Muscle layer of colon (tissue), 2 donors: ENCODE results near the gene F10.

Source experiments
- H3K27ac ChIP-seq: one replicate; pipeline ENCODE4 v1.7.0; 2013; ENCODE audit warnings: low read depth, mild to moderate bottlenecking, low read length, moderate library complexity
- H3K27me3 ChIP-seq, 2 donors: one replicate each; pipeline ENCODE4 v1.7.0; 2013; ENCODE audit warnings: low read length in 2 of 2, mild to moderate bottlenecking in 2 of 2; ENCODE audit not compliant: insufficient read depth in 2 of 2, control insufficient read depth in 1 of 2
- H3K36me3 ChIP-seq: one replicate; pipeline ENCODE4 v1.7.0; 2013; ENCODE audit warnings: mild to moderate bottlenecking, low read length; ENCODE audit not compliant: insufficient read depth
- H3K4me1 ChIP-seq: one replicate; pipeline ENCODE4 v1.7.0; 2013; ENCODE audit warnings: mild to moderate bottlenecking, low read length; ENCODE audit not compliant: insufficient read depth
- H3K4me3 ChIP-seq, 2 donors: one replicate each; pipeline ENCODE4 v1.7.0; 2013; ENCODE audit warnings: low read length in 2 of 2, low read depth in 1 of 2, mild to moderate bottlenecking in 1 of 2, moderate library complexity in 1 of 2
- H3K9ac ChIP-seq: one replicate; pipeline ENCODE4 v1.7.0; 2013; ENCODE audit warnings: low read length
- H3K9me3 ChIP-seq: one replicate; pipeline ENCODE4 v1.7.0; 2013; ENCODE audit warnings: mild to moderate bottlenecking, low read length
- donor health status: abdominal sarcoma.
- donor health status: Adenocarcinoma of cecum.

The F10 gene

DNA sequence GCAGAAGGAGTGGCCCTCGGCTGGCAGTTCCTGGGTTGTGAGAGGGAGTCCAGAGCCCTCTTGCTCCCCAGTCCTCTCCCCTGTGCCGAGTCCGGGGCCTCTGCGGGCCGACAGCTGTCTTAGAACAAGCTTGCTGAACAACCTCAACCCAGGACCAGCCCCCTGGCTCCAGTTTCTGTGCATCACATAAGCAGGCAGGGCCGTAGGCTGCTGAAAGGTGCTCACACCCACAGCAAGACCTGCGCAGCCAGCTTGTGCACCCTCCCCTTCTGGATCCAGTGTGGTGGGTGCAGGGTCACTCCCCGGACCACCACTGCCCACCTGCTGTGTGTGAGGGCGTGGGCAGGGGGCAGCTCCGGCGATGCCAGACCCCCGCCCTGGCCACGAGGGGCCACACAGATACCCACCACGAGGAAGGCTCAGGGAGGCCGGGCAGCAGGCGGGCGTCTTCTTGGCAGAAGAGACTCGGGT lies 42.2 kb upstream of the F10 start:
- no peak overlapping the region for H3K27ac ChIP-seq
- no peaks in the 10 kb centered on the region for H3K36me3 ChIP-seq
- H3K9ac ChIP-seq = no peak overlapping the region
- no peaks in the 10 kb centered on the region for H3K4me1 ChIP-seq
- H3K9me3 ChIP-seq = no peaks in the 10 kb centered on the region
- H3K4me3 ChIP-seq = no peak overlapping the region
- no peaks in the 10 kb centered on the region for H3K27me3 ChIP-seq

DNA sequence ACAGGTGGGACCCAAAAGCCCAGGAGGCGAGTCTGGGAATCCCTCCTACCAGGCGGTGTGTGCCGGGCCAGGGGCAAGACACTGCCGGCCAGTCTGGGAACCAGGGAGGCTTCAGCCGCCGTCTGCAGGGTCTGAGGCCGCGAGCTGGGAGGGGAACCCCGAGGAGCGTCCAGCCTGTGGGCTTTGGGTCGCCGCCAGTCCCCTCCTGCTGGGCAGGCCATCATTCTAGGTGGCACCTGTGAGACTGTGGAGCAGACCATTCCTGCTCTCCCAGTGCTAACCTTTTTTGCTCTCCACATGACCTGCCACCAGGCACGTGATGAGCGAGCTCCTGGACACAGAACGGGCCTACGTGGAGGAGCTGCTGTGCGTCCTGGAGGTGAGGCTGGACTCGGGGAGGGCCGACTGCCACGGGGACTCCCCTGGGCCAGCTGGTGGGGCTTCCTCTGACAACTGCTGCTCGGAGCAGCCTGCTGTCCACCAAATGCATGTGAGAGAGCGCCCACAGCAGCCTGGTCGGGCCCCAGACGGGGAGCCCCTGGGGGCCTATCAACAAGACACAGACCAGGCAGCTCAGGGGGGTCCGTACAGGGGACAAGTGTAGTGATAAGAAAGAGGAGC lies 41.6 kb upstream of the F10 start:
- Histone ChIP-seq H3K4me3 (no peak overlapping the region), H3K9ac (no peak overlapping the region), H3K36me3 (no peaks in the 10 kb centered on the region), H3K27ac (no peak overlapping the region), H3K9me3 (no peaks in the 10 kb centered on the region), H3K4me1 (no peaks in the 10 kb centered on the region), H3K27me3 (no peaks in the 10 kb centered on the region)

DNA sequence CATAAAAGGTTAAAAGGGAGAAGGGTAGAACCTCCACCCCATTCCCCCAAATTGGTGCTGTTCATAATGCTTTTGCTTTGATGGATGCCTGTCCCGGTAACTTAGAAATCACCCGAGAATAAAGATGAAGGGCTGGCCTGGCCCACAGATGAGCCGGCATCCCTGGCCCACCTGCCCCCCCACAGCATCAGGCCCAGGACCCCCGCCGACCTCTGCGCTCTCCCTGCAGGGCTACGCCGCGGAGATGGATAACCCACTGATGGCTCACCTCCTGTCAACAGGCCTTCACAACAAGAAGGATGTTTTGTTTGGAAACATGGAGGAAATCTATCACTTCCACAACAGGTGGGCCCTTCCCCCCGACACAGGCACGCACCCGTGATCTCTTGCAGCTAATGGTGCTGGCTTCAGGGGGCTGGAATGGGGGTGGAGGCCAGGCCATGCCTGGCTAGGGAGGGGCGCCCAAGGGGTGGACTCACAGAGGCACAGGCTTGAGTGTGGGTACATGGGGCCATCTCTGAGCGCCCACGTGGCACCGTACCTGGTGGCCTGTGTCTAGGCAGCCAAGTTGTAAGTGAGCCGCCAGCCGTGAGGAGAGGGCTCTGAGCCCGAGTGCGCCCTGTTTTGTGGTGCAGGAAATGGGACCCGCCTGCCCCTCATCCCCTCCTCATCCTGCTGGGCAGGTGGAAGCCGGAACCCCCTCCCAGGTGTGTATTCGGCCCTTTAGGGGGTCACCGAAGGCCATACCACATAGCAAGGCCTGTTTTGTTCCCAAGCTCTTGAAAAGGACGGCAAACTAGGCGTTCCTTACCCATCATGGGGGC lies 40.2 kb upstream of the F10 start:
- no peaks in the 10 kb centered on the region for H3K4me1 ChIP-seq
- H3K9me3 ChIP-seq = no peaks in the 10 kb centered on the region
- no peaks in the 10 kb centered on the region for H3K27me3 ChIP-seq
- H3K36me3 ChIP-seq = no peaks in the 10 kb centered on the region
- H3K27ac ChIP-seq = no peak overlapping the region
- no peak overlapping the region for H3K9ac ChIP-seq
- no peak overlapping the region for H3K4me3 ChIP-seq

DNA sequence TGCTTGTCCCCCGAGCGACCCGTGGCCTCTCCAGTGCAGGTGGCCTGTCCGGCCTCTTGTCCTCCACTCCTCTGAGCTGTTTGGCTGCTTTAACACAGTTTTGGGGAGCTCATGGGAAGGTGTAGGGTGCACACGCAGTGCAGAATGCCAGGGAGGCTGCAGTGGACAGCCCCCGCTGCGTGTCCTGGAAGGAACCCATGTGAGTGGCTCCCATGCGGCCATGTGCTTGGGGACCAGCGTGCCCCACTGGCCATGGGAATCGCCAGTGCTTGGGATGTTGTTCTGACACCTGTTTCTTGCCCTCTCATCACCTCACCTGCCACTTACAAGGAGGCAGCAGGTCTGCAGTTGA lies 39.6 kb upstream of the F10 start:
- Histone ChIP-seq H3K36me3 (no peaks in the 10 kb centered on the region), H3K27ac (no peak overlapping the region)

DNA sequence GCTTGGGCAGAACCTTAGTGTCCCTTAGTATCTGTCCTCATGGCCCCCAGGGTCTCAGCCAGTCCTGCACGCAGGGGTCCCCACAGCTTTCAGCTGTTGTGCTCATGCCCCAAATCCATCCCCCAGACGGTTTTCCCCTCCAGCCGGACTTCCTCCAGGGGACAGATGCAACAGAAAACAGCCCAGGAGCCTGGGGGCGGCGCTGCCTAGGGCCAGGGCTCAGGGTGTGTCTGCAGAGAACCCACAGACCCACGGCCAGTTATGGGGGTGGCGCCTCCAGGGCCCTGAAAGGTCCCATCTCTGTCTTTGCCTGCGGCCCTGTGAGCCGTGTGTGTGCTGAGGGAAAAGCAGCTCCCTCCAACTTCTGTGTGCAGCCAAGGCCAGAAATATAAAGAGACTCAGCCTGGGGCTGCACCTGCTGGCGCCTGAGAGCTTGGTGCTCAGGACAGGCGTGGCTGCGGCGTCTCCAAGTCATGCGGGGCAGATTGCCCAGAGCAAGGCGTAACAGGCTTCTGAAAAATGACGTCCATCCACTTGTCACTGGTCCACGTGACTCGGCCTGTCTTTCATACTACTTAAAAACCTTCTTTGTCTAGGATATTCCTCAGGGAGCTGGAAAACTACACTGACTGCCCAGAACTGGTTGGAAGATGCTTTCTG lies 39.1 kb upstream of the F10 start:
- Histone ChIP-seq H3K36me3 (no peaks in the 10 kb centered on the region), H3K9me3 (no peaks in the 10 kb centered on the region), H3K27ac (no peak overlapping the region), H3K4me3 (no peak overlapping the region), H3K9ac (no peak overlapping the region), H3K4me1 (no peaks in the 10 kb centered on the region), H3K27me3 (no peaks in the 10 kb centered on the region)

More for the DNA sequence above, 39.6 kb upstream of the F10 start:
- Histone ChIP-seq H3K9ac (no peak overlapping the region), H3K4me1 (no peaks in the 10 kb centered on the region), H3K27me3 (no peaks in the 10 kb centered on the region), H3K4me3 (no peak overlapping the region), H3K9me3 (no peaks in the 10 kb centered on the region)

DNA sequence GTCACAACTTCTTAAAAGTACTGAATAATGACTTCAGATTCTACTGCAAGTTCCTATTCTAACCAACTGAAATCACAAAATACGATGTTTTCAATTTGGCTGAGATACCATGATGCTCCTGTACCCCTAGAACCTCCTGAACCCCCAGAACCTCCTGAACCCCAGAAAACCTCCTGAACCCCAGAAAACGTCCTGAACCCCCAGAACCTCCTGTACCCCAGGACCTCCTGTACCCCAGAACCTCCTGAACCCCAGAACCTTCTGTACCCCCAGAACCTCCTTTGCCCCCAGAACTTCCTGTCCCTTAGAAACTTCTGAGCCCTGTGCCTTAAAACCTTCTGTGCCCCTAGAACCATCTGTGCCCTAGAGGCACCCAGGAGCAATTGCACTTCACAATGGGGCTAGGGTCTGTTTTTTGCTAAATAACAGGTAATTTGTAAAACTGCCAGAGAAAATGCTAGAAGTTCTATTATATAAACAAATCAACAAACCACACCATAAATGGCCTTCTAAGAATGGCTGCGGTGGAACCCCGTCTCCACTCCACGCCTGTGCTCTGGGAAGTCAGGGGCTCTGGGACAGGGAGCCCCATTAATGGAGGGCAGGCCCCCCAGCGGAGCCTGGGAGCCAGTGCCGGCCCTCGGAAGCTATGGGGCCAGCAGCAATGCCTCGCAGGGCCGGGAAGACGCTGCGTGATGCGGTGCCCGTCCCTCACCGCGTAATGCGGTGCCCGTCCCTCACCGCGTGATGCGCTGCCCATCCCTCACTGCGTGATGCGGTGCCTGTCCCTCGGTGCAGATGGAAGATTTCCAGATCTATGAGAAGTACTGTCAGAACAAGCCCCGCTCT lies 38.3 kb upstream of the F10 start:
- H3K9me3 ChIP-seq = no peaks in the 10 kb centered on the region
- no peaks in the 10 kb centered on the region for H3K4me1 ChIP-seq
- H3K27me3 ChIP-seq = no peaks in the 10 kb centered on the region
- H3K4me3 ChIP-seq = no peak overlapping the region
- no peak overlapping the region for H3K27ac ChIP-seq
- H3K36me3 ChIP-seq = no peaks in the 10 kb centered on the region
- H3K9ac ChIP-seq = no peak overlapping the region

DNA sequence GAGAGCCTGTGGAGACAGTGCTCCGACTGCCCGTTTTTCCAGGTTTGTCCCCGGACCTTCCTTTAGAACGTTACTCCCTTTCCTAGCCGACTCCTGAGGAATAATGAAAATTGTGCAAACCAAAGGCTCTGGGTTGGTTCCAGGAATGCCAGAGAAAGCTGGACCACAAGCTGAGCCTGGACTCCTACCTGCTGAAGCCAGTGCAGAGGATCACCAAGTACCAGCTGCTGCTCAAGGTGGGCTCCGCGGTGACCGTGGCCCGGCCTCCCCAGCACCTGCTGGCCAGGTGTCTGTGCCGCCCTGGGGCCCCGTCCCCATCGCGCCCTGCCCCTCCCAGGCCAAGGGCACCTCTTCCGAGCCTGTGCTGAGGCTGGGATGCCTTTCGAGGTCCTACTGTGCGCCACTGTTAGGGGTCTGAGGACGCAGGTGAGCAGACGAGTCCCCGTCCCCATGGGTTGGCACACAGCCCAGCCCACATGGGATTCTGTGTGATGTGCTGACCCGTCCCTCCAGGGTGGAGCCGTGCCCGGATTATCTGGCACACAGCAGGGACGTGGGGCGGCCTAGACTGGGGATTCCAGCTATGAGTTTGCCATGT lies 37.6 kb upstream of the F10 start:
- no peak overlapping the region for H3K9ac ChIP-seq
- no peak overlapping the region for H3K4me3 ChIP-seq
- H3K27ac ChIP-seq = no peak overlapping the region
- no peaks in the 10 kb centered on the region for H3K4me1 ChIP-seq
- no peaks in the 10 kb centered on the region for H3K36me3 ChIP-seq
- no peaks in the 10 kb centered on the region for H3K27me3 ChIP-seq
- H3K9me3 ChIP-seq = no peaks in the 10 kb centered on the region

DNA sequence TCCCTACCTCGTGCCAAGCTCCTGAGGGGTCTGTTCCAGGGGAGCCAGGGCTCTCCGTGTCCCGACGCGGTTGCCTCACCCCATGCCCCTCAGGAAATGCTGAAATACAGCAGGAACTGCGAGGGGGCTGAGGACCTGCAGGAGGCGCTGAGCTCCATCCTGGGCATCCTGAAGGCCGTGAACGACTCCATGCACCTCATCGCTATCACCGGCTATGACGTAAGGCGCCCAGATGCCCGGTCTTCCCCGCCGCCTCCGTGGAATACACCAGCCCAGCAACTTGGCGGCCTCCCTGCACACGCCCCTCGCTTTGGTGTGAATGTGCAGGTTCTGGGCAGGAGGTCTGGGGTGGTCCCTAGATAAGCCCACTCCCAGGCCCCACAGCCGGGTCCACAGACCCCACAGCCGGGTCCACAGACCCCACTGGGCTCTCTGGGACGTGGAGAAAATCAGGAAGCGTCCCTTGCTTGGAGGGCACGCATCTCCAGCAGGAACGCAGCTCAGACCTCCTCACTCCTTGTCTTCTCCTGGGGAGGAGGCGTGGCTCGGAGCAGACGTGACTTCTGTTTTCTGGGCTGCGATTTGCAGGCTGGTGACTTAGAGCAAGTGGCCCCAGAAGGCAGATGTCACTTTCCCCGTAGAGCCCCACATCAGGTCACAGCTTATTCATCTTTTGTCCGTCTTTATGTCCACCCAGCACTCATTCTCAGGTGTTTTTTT lies 36.4 kb upstream of the F10 start:
- Histone ChIP-seq H3K36me3 (no peaks in the 10 kb centered on the region), H3K27me3 (no peaks in the 10 kb centered on the region), H3K9me3 (no peaks in the 10 kb centered on the region), H3K27ac (no peak overlapping the region), H3K4me3 (no peak overlapping the region), H3K9ac (no peak overlapping the region), H3K4me1 (no peaks in the 10 kb centered on the region)

DNA sequence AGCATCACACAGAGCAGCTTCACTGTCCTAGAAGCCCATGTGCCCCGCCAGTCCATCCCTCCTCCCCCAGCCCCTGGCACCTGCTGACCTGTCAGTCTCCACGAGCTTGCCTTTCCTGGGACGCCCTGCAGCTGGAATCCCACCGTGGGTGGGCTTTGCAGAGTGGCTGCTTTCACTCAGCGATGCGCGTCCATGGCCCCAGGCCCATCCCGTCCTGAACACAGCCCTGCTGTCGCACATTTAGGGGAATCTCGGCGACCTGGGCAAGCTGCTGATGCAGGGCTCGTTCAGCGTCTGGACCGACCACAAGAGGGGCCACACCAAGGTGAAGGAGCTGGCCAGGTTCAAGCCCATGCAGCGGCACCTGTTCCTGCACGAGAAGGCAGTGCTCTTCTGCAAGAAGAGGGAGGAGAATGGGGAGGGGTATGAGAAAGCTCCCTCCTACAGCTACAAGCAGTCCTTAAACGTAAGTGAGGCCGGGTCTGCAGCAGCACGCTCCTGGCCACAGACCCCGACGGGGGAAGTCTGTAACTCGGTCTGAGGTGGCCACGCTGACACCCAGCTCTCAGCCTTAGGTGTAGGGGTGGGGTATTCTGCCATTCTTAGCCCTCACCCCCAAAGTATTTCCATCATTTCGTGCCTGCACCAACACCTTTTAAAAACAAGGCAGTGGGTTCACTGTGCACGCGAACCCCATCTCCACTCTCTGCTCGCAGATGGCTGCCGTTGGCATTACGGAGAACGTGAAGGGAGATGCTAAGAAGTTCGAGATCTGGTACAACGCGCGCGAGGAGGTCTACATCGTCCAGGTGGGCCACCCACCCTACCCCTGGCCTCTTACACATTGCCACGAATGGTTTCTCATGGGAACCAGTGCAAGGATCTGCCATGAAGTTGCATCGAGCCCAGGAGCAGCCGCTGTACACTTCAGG lies 35.3 kb upstream of the F10 start:
- H3K27me3 ChIP-seq = no peaks in the 10 kb centered on the region
- no peaks in the 10 kb centered on the region for H3K36me3 ChIP-seq
- no peaks in the 10 kb centered on the region for H3K9me3 ChIP-seq
- H3K9ac ChIP-seq = no peak overlapping the region
- no peak overlapping the region for H3K27ac ChIP-seq
- H3K4me1 ChIP-seq = no peaks in the 10 kb centered on the region
- no peak overlapping the region for H3K4me3 ChIP-seq
